Mucosa of gallbladder (tissue), 1 donor: Measurements from ENCODE around the gene STAT5A. TPM values are rescaled to one million over a fixed set of nuclear protein-coding genes. Genes with fewer than 3 reads are reported as not detected.
"Not testable (repeated sequence)": the region's sequence is repeated elsewhere in the genome, so short reads cannot be mapped to it uniquely, and the experiment has no call there.

Experiments used
- DNase-seq: peaks from one replicate; pipeline ENCODE4 v3.0.0-alpha.2; 2020; ENCODE audit warnings: low spot score
- total RNA-seq: library from RNA; stranded (reverse); gene quantifications from one replicate; pipeline ENCODE4 v1.2.1, GENCODE V29; 2021
- donor health status: DM: no; HTN: no; CAD: no.

The STAT5A gene
- total RNA-seq, 1 donor from 2014 or later: 30.8 TPM

- no peak for DNase-seq
Measured at GRCh38 chr17:42285346-42286050, 2.8 kb upstream of the STAT5A start.

GRCh38 chr17:42286411-42287221 lies 1.7 kb upstream of the STAT5A start:
- no peak for DNase-seq

GRCh38 chr17:42287305-42287976 lies 857 bp upstream of the STAT5A start:
- DNase-seq: no peak

GRCh38 chr17:42288803-42289610 lies 709 bp downstream of the STAT5A start:
- no peak for DNase-seq

- DNase-seq: no peak
Measured at GRCh38 chr17:42289611-42290181, 1.4 kb downstream of the STAT5A start.

GRCh38 chr17:42290577-42290976 lies 2.3 kb downstream of the STAT5A start:
- DNase-seq: no peak

GRCh38 chr17:42291129-42291528 lies 2.8 kb downstream of the STAT5A start:
- no peak for DNase-seq

- DNase-seq: no peak
Measured at GRCh38 chr17:42294469-42295398, 6.4 kb downstream of the STAT5A start.

- DNase-seq: no peak
Measured at GRCh38 chr17:42296012-42296411, 7.7 kb downstream of the STAT5A start.

GRCh38 chr17:42297775-42298174 lies 9.5 kb downstream of the STAT5A start:
- DNase-seq: not testable (repeated sequence)

- DNase-seq: not testable (repeated sequence)
Measured at GRCh38 chr17:42299361-42299760, 11.1 kb downstream of the STAT5A start.

GRCh38 chr17:42299913-42300312 lies 11.6 kb downstream of the STAT5A start:
- DNase-seq: not testable (repeated sequence)

GRCh38 chr17:42301022-42301421 lies 12.7 kb downstream of the STAT5A start:
- no peak for DNase-seq

GRCh38 chr17:42303694-42304093 lies 15.4 kb downstream of the STAT5A start:
- DNase-seq: no peak

- DNase-seq: no peak
Measured at GRCh38 chr17:42304187-42305030, 16.1 kb downstream of the STAT5A start.

- DNase-seq: not testable (repeated sequence)
Measured at GRCh38 chr17:42305031-42305330, 16.7 kb downstream of the STAT5A start.

GRCh38 chr17:42305543-42306384 lies 17.5 kb downstream of the STAT5A start:
- DNase-seq: no peak

- DNase-seq: no peak
Measured at GRCh38 chr17:42306385-42306667, 18.0 kb downstream of the STAT5A start.
